Stimulated activated CD4-positive, alpha-beta T cell treated with anti-CD3 and anti-CD28 coated beads, Interleukin-4, amount 100 ng/mL, for 48 hours (primary cell): ENCODE measurements around the gene GNPNAT1.
"Not testable (repeated sequence)": the region's sequence is repeated elsewhere in the genome, so short reads cannot be mapped to it uniquely, and the experiment has no call there.

Experiments used
- DNase-seq, 2 donors: peaks; one replicate each; pipeline ENCODE4 v3.0.0-alpha.2; 2020; ENCODE audit warnings: low read depth in 2 of 2

The GNPNAT1 gene

DNA sequence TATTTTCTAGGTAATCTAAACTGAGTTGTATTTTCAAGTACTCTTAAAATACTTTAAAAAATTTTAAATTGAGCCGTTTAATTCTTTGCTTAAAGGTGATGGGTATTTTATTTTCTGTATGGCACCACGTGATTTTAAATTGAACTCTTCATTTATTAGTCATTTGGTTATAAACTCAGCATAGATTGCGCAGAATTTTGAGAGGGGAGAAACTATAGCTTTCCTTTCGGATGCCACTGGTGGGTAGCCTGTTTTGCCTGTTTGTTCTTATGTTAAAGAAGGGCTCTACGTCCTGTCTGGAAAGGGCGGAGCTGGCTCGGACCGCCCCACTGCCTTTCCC is 61.9 kb downstream of the GNPNAT1 start:
- no peak for DNase-seq

DNA sequence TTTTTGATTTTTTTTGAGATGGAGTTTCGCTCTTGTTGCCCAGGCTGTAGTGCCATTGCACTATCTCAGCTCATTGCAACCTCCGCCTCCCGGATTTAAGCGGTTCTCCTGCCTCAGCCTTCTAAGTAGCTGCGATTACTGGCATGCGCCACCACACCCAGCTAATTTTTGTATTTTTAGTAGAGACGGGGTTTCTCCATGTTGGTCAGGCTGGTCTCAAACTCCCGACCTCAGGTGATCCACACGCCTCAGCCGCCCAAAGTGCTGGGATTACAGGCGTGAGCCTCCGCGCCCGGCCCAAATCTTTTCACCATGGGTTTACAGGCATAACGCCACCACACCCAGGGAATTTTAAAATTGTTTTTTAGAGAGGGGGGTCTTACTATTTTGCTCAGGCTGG is 62.4 kb downstream of the GNPNAT1 start:
- DNase-seq, result not testable (repeated sequence)

DNA sequence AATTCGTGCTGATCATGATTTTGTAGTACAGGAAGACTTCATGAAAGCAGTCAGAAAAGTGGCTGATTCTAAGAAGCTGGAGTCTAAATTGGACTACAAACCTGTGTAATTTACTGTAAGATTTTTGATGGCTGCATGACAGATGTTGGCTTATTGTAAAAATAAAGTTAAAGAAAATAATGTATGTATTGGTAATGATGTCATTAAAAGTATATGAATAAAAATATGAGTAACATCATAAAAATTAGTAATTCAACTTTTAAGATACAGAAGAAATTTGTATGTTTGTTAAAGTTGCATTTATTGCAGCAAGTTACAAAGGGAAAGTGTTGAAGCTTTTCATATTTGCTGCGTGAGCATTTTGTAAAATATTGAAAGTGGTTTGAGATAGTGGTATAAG is 63.9 kb downstream of the GNPNAT1 start:
- not testable (repeated sequence) for DNase-seq
